ENCODE measurements around the gene GSTO1.
A peak's percentile ranks its signal among the peaks of the same experiment; 100 is the strongest.

Gene GSTO1

GRCh38 chr10:104252368-104252767 lies 2.3 kb upstream of the GSTO1 start:
- Histone ChIP-seq H4K20me1 (ENCODE audit: insufficient read depth, low read length) (no peaks in the 10 kb centered on the region), H3K9ac (ENCODE audit: low read length) (no peak overlapping the region), H2AFZ (ENCODE audit: low read length) (no peak overlapping the region), H3F3A (ENCODE audit: insufficient read depth, low read length) (0 out of 2 replicates have a peak, but pooled peaks cover 8% of the 10 kb centered on the region), H3K27ac (ENCODE audit: low read length) (no peak overlapping the region), H3K4me1 (ENCODE audit: low read length) (peaks cover 12% of the 10 kb centered on the region; the same call in 1 of the 2 replicates), H3K79me2 (ENCODE audit: low read length) (peaks cover 29% of the 10 kb centered on the region), H3K9me3 (replicated peaks; ENCODE audit: insufficient read depth, low read length) (no peaks in the 10 kb centered on the region), H3K4me2 (ENCODE audit: low read depth, low read length) (no peak overlapping the region), H3K9me2 (replicated peaks; ENCODE audit: insufficient read depth, low read length) (no peaks in the 10 kb centered on the region), H3K36me3 (replicated peaks; ENCODE audit: insufficient read depth, low read length) (no peaks in the 10 kb centered on the region), H3K4me3 (ENCODE audit: low read length) (no peak overlapping the region), H3K27me3 (replicated peaks; ENCODE audit: insufficient read depth, low read length) (no peaks in the 10 kb centered on the region)
- TF ChIP-seq EZH2 (optimal IDR thresholded peaks at IDR 0.05; ENCODE audit: low read depth, low read length) (no peak), EZH2phosphoT487 (IDR thresholded peaks at IDR 0.05; ENCODE audit: low read length) (no peak), CTCF (IDR thresholded peaks at IDR 0.05; ENCODE audit: low read length) (no peak)
- DNase-seq, result no peak

- no peak overlapping the region for H3K4me3 ChIP-seq (ENCODE audit: low read length)
- no peaks in the 10 kb centered on the region for H3K36me3 ChIP-seq (replicated peaks; ENCODE audit: insufficient read depth, low read length)
- no peaks in the 10 kb centered on the region for H3K9me3 ChIP-seq (replicated peaks; ENCODE audit: insufficient read depth, low read length)
- no peak for DNase-seq
- no peak overlapping the region for H2AFZ ChIP-seq (ENCODE audit: low read length)
- H3K79me2 ChIP-seq (ENCODE audit: low read length), result peaks cover 33% of the 10 kb centered on the region
- H3K9ac ChIP-seq (ENCODE audit: low read length), result no peak overlapping the region
- 0 out of 2 replicates have a peak, but pooled peaks cover 8% of the 10 kb centered on the region for H3F3A ChIP-seq (ENCODE audit: insufficient read depth, low read length)
- no peaks in the 10 kb centered on the region for H3K9me2 ChIP-seq (replicated peaks; ENCODE audit: insufficient read depth, low read length)
- H3K4me2 ChIP-seq (ENCODE audit: low read depth, low read length), result no peak overlapping the region
- no peak overlapping the region for H3K27ac ChIP-seq (ENCODE audit: low read length)
- no peaks in the 10 kb centered on the region for H4K20me1 ChIP-seq (ENCODE audit: insufficient read depth, low read length)
- TF ChIP-seq EZH2phosphoT487 (IDR thresholded peaks at IDR 0.05; ENCODE audit: low read length), result no peak
- no peak for TF ChIP-seq EZH2 (optimal IDR thresholded peaks at IDR 0.05; ENCODE audit: low read depth, low read length)
- TF ChIP-seq CTCF (IDR thresholded peaks at IDR 0.05; ENCODE audit: low read length), result no peak
- H3K27me3 ChIP-seq (replicated peaks; ENCODE audit: insufficient read depth, low read length), result no peaks in the 10 kb centered on the region
- H3K4me1 ChIP-seq (ENCODE audit: low read length), result peaks cover 12% of the 10 kb centered on the region; the same call in 1 of the 2 replicates
These were observed 1.6 kb upstream of the GSTO1 start for GRCh38 chr10:104253106-104253505.

- no peak overlapping the region for H3K27ac ChIP-seq (ENCODE audit: low read length)
- peaks cover 12% of the 10 kb centered on the region; the same call in 1 of the 2 replicates for H3K4me1 ChIP-seq (ENCODE audit: low read length)
- H3K36me3 ChIP-seq (replicated peaks; ENCODE audit: insufficient read depth, low read length), result no peaks in the 10 kb centered on the region
- H2AFZ ChIP-seq (ENCODE audit: low read length), result peak overlapping the region; percentile 94
- TF ChIP-seq EZH2 (optimal IDR thresholded peaks at IDR 0.05; ENCODE audit: low read depth, low read length), result no peak
- no peak for TF ChIP-seq CTCF (IDR thresholded peaks at IDR 0.05; ENCODE audit: low read length)
- TF ChIP-seq EZH2phosphoT487 (IDR thresholded peaks at IDR 0.05; ENCODE audit: low read length), result no peak
- peak overlapping the region; percentile 89; the same call in 1 of the 2 replicates for H3K9ac ChIP-seq (ENCODE audit: low read length)
- H4K20me1 ChIP-seq (ENCODE audit: insufficient read depth, low read length), result no peaks in the 10 kb centered on the region
- H3K27me3 ChIP-seq (replicated peaks; ENCODE audit: insufficient read depth, low read length), result no peaks in the 10 kb centered on the region
- no peaks in the 10 kb centered on the region for H3K9me2 ChIP-seq (replicated peaks; ENCODE audit: insufficient read depth, low read length)
- 0 out of 2 replicates have a peak, but pooled peaks cover 8% of the 10 kb centered on the region for H3F3A ChIP-seq (ENCODE audit: insufficient read depth, low read length)
- peaks cover 40% of the 10 kb centered on the region for H3K79me2 ChIP-seq (ENCODE audit: low read length)
- no peak for DNase-seq
- H3K4me3 ChIP-seq (ENCODE audit: low read length), result peak overlapping the region; percentile 90
- H3K9me3 ChIP-seq (replicated peaks; ENCODE audit: insufficient read depth, low read length), result no peaks in the 10 kb centered on the region
- H3K4me2 ChIP-seq (ENCODE audit: low read depth, low read length), result peak overlapping the region; percentile 78
These were observed 884 bp upstream of the GSTO1 start for GRCh38 chr10:104253606-104254410.
